LNCaP clone FGC (cell line): ENCODE measurements around the gene DIAPH1.

ENCODE experiments used
- DNase-seq: peaks from one replicate; pipeline ENCODE4 v3.0.0-alpha.2; 2011; ENCODE audit warnings: low read depth
- H3K4me3 ChIP-seq: 2 replicates; pipeline ENCODE4 v1.5.1; 2011; ENCODE audit warnings: mild to moderate bottlenecking, low read depth, low read length, control low read depth
- TF ChIP-seq, protein P1 (sequence below): IDR thresholded peaks from 2 replicates; pipeline ENCODE4 v1.5.1; 2012; ENCODE audit warnings: mild to moderate bottlenecking; ENCODE audit not compliant: control insufficient read depth, insufficient read depth; ENCODE audit errors: extremely low read depth

The DIAPH1 gene

DNA sequence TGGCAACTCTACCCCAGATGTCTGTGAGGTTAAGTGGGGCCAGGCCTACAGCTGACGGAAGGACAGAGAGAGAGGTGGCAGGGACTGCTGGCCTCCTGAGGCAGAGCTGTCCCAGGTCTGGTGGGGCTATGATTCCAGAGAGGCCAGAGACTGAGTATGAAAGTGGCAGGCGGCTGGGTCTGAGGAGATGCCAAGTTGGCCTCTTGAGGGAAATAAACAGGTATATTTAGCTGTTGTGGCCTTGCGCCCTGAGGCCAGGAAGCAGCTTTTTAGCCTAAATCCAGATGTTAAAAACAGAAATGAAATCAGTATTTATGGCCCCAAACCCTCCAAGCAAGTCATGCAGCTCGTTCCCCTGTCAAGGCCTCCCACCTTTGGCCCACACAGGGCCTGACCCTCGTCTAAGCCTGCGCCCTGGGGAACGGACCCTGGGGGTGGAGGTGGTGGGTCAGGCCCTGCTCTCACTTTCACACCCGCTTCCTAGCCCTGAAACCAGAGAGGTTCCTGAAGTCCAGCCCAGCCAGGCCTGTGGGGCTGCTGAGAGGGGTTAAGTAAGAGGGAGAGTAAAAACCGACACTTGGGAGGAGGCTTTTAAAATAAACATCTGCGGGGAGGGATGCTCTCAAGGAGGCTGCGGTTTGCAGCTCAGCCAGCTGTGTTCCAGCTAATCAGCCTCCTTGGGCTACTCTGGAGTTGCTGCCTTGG is 111.3 kb downstream of the DIAPH1 start:
- no peak overlapping the region for H3K4me3 ChIP-seq

DNA sequence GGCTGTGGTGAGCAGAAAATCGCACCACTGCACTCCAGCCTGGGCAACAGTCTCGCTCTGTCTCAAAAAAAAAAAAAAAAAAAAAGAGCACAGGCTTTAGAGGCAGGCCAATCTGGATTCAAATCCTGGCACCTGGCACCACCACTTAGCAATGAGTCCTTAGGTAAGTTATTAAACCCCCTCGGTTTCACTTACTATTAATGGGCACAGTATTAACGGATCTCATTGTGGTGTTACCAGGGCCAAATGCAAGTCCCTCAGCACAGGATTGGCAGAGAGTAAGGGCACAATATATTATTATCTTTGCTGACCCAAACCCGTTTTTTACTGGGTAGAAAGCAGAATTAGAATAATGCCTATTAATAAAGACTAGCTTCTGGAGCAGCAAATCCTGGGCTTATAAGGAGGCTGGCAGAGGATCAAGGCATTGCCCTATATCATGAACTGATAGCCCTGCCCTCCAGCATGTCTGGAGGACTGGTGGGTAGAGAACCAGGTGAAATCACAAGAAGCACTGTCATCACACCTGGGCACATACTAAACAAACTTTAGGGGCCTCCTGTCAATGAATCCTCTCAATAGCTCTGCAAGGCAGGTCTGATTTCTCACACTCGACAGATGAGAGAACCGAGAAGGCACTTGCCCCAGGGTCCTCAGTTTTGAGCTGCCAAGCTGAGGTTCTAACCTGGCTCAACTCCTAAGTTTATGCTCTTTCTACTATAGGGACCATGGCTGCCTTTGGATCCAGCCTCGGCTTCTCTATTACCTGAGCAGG is 112.2 kb downstream of the DIAPH1 start:
- H3K4me3 ChIP-seq = no peak overlapping the region
- TF ChIP-seq, protein P1, sequence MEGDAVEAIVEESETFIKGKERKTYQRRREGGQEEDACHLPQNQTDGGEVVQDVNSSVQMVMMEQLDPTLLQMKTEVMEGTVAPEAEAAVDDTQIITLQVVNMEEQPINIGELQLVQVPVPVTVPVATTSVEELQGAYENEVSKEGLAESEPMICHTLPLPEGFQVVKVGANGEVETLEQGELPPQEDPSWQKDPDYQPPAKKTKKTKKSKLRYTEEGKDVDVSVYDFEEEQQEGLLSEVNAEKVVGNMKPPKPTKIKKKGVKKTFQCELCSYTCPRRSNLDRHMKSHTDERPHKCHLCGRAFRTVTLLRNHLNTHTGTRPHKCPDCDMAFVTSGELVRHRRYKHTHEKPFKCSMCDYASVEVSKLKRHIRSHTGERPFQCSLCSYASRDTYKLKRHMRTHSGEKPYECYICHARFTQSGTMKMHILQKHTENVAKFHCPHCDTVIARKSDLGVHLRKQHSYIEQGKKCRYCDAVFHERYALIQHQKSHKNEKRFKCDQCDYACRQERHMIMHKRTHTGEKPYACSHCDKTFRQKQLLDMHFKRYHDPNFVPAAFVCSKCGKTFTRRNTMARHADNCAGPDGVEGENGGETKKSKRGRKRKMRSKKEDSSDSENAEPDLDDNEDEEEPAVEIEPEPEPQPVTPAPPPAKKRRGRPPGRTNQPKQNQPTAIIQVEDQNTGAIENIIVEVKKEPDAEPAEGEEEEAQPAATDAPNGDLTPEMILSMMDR = no peak
- no peak for DNase-seq

More for the DNA sequence above, 111.3 kb downstream of the DIAPH1 start:
- TF ChIP-seq, protein P1 = no peak
- DNase-seq = no peak

GRCh38 chr5:141504216-141504615 is 114.6 kb downstream of the DIAPH1 start:
- TF ChIP-seq, protein P1 = no peak
- H3K4me3 ChIP-seq = no peak overlapping the region
- no peak for DNase-seq

GRCh38 chr5:141503681-141504080 is 115.1 kb downstream of the DIAPH1 start:
- no peak overlapping the region for H3K4me3 ChIP-seq
- DNase-seq = no peak
- TF ChIP-seq, protein P1 = no peak

DNA sequence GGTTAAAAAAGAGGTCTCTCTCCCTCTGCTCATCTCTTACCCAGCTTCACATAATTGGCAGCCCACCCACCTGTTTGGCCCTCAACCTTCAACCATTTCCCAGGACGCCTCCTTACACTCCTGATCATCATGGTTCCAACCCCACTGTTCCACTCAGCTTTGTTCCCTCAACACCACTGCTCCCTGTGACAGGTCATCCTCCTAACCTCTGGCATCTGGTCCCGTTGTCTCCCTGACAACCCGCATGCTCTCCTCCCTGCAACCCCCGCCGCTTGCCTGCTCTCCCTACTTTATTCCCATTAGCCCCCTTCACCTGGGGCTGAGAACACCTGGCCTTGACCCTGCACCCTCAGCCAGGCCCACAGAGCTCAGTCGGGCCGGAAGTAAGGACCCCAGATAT is 117.0 kb downstream of the DIAPH1 start:
- DNase-seq = no peak
- H3K4me3 ChIP-seq = no peak overlapping the region
- TF ChIP-seq, protein P1 = no peak

DNA sequence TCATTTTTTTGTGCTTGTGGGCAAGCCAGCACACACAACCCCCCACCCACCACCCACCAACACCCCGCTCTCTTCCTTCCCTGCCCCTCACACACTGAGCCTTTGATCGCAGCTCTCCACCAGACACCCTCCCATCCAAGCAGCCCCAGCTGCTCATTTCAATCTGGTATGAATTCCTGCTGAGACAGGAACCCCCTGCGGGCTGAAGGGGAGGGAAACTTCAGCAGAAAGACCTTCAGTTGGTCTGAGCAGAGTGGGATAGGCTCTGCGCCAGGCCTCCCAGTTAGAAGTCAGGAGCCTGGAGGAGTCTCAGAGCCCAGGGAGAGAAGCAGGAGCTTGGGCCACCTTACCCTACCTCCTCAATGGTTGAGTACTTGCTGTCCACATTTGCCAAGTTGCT is 122.8 kb downstream of the DIAPH1 start:
- no peak for DNase-seq
- TF ChIP-seq, protein P1 = no peak
- H3K4me3 ChIP-seq = no peak overlapping the region
